Measurements from ENCODE around the gene AFAP1L2. TPM values are rescaled to one million over a fixed set of nuclear protein-coding genes. Genes with fewer than 3 reads are reported as not detected.

AFAP1L2 gene
- total RNA-seq, 3 donors from 2014 or later = 6.7 to 23.4 (median 11.6) TPM

DNA sequence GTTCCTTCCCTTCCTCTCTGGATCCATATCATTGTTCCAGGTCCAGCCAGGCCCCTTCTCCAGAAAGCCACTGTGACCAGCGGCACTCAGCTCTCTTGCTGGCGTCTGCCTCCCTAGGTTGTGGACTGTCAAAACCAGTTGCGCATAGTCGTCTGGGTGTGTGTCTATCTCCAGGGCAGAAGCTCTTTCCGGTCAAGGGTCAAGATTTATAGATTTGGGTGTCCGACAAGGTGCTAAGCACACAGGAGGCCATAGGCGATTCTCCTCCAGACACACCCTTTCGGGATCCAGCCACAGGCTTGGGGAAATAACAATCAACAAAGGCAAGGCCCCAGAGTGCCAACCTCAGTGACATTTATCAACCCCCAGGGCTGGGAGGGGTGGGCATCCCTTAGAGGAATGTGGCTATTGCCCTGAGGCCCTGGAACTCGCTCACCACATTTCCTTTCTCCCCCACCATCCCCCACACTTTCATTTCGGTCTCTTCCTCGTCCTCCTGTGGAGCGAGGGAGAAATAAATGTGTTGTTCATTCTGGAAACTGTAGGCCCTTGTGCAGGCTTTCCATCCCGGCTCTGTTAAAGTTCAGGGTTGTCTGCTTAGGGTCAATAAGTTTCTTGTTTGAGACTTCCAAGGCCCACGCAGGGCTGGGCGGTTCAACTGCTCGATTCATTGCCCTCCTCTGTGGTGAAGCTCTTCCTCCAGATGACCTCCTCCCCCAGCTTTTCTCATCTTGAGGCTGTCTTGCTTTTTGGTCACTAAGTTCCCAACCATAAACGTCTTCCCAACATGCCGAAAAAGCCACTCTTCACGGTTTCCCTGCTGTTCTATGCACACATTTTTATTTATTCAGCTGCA lies 57.9 kb downstream of the AFAP1L2 start:
- peak; percentile 28 for ATAC-seq
- TF ChIP-seq, protein P1, sequence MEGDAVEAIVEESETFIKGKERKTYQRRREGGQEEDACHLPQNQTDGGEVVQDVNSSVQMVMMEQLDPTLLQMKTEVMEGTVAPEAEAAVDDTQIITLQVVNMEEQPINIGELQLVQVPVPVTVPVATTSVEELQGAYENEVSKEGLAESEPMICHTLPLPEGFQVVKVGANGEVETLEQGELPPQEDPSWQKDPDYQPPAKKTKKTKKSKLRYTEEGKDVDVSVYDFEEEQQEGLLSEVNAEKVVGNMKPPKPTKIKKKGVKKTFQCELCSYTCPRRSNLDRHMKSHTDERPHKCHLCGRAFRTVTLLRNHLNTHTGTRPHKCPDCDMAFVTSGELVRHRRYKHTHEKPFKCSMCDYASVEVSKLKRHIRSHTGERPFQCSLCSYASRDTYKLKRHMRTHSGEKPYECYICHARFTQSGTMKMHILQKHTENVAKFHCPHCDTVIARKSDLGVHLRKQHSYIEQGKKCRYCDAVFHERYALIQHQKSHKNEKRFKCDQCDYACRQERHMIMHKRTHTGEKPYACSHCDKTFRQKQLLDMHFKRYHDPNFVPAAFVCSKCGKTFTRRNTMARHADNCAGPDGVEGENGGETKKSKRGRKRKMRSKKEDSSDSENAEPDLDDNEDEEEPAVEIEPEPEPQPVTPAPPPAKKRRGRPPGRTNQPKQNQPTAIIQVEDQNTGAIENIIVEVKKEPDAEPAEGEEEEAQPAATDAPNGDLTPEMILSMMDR (IDR thresholded peaks at IDR 0.05) = no peak
- intact Hi-C loops (cut with DNase I, micrococcal nuclease) = no loop called here
- no peaks in the 10 kb centered on the region for H3K9me3 ChIP-seq
- no peak overlapping the region for H3K4me3 ChIP-seq
- H3K4me1 ChIP-seq (ENCODE audit: low read depth) = no peaks in the 10 kb centered on the region
- DNase-seq = no peak
- no peaks in the 10 kb centered on the region for H3K36me3 ChIP-seq (ENCODE audit: low read depth)

DNA sequence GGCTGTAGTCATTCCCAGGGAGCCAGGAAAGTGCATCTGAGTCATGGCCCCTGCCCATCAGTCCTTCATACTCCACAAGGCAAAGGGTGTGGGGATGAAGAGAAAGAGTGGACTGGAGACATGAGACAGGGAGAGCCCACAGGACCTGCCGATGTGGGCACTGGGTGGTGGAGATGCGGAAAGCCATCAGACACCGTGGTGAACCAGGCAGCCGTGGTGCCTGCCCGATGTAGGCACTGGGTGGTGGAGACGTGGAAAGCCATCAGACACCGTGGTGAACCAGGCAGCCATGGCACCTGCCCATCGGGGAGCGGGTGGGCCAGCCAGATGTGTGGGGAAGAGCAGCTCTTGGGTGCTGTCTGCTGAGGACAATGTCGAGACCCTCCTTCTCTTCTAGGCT lies 58.6 kb downstream of the AFAP1L2 start:
- no peaks in the 10 kb centered on the region for H3K36me3 ChIP-seq (ENCODE audit: low read depth)
- H3K4me3 ChIP-seq = no peak overlapping the region
- intact Hi-C loops (cut with DNase I, micrococcal nuclease) = no loop called here
- TF ChIP-seq, protein P1 (IDR thresholded peaks at IDR 0.05) = no peak
- DNase-seq (no peak), ATAC-seq (no peak)
- H3K4me1 ChIP-seq (ENCODE audit: low read depth) = no peaks in the 10 kb centered on the region
- H3K9me3 ChIP-seq = no peaks in the 10 kb centered on the region

DNA sequence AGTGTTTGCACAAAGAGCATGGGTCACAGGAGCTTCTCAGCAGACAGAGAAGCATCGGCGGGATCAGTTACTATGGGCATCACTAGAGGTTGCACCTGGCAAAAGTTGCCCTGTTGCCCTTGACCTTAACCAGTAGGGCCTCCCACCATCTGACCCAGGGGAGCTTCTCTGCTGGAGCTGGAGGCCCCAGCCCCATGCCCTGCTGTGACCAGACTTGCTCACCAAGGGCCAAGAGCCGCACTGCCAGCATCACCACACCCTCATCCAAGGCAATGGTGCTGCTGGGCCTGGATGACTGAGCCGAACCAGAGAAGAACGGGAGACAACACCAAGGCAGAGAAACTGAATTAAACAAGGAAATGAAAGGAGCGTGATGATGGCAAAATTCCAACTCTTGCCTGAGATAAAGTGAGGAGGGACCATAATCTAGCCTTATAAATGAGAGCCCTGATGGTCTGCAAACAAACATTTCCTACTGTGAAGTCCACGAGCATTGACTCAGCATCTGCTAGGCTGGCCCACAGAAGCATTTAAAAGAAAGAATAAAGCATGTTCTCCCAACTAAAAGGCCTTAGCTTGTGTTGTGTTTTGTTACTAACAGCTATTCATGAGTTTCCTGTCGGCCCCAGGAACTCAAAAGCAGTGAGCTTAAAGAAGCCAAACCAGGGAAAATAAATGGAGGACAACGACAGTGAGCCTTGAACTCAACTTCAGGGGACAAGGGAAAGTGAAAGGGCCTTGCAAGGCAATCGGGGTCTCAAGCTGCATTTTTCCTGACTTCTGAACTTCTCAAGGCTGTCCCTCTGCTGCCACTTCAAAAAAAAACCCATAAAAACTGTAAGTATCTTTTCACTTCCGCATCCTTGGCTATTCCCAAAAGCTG lies 60.4 kb downstream of the AFAP1L2 start:
- intact Hi-C loops (cut with DNase I, micrococcal nuclease) = no loop called here
- ATAC-seq = peak; percentile 78

DNA sequence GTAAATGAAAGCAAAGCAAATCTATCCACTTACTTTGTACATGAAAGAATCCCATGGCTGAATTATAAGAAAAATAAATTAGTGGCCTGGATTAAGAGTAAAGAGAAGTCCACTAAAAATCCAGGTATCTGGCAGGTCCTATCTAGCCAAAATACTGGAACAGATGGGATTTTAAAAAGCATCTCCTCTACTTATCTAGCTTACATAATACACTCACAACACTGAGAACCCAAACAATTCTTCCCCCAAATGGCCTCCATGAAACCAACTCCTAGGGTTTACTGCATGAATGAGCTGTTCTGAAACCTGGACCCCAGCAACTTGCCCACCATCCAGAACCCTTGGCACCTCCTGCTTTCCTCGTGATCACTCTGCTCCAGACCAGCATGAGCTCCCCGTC lies 61.3 kb downstream of the AFAP1L2 start:
- Histone ChIP-seq H3K4me3 (no peak overlapping the region), H3K36me3 (ENCODE audit: low read depth) (no peaks in the 10 kb centered on the region), H3K9me3 (no peaks in the 10 kb centered on the region), H3K4me1 (ENCODE audit: low read depth) (no peaks in the 10 kb centered on the region)
- TF ChIP-seq, protein P1 (IDR thresholded peaks at IDR 0.05) = no peak
- DNase-seq (no peak), ATAC-seq (no peak)
- intact Hi-C loops (cut with DNase I, micrococcal nuclease) = no loop called here

More for the DNA sequence above, 60.4 kb downstream of the AFAP1L2 start:
- H3K4me1 ChIP-seq (ENCODE audit: low read depth) = no peaks in the 10 kb centered on the region
- H3K36me3 ChIP-seq (ENCODE audit: low read depth) = no peaks in the 10 kb centered on the region
- no peak overlapping the region for H3K4me3 ChIP-seq
- DNase-seq = peak in 1 of 3 donors; percentile 47
- TF ChIP-seq, protein P1 (IDR thresholded peaks at IDR 0.05) = no peak
- no peaks in the 10 kb centered on the region for H3K9me3 ChIP-seq

DNA sequence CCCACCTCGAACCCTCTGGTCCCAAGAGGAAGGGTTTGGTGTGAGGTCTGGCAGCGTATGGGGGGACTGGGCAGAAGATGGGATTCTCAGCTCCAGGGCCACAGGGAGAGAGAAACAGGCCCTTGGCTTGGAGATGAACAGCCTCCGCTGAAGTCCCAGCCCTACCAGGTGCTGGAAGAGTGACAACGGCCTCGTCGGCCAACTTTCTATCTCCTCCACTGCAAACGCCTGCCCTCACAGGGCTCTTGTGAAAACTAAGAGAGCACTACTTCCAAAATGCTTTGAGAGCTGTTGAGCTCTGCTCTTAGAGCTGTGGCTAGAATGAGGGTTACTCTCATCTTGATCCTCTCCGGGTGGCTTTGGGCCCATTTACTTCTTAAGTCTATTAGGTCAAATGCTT lies 63.5 kb downstream of the AFAP1L2 start:
- Histone ChIP-seq H3K4me3 (no peak overlapping the region), H3K4me1 (ENCODE audit: low read depth) (no peaks in the 10 kb centered on the region), H3K36me3 (ENCODE audit: low read depth) (no peaks in the 10 kb centered on the region), H3K9me3 (no peaks in the 10 kb centered on the region)
- DNase-seq = no peak
- TF ChIP-seq, protein P1 (IDR thresholded peaks at IDR 0.05) = no peak
- intact Hi-C loops (cut with DNase I, micrococcal nuclease) = no loop called here
- ATAC-seq = no peak
